Fibroblast of pulmonary artery (primary cell): ENCODE results near the gene MXD3.
"Not testable (repeated sequence)": the region's sequence is repeated elsewhere in the genome, so short reads cannot be mapped to it uniquely, and the experiment has no call there.

Experiments used
- DNase-seq: peaks from one replicate; pipeline ENCODE4 v3.0.0-alpha.2; 2010; ENCODE audit warnings: low read depth
- H3K4me3 ChIP-seq: replicated peaks from 2 replicates; pipeline ENCODE4 v1.5.1; 2011; ENCODE audit warnings: low read depth, mild to moderate bottlenecking, control low read depth, low read length, moderate library complexity
- TF ChIP-seq, protein P1 (sequence below): IDR thresholded peaks from 2 replicates; pipeline ENCODE4 v1.5.1; 2011; ENCODE audit warnings: mild to moderate bottlenecking, control low read depth, low read length, inconsistent platforms; ENCODE audit errors: missing control alignments

Gene MXD3

GRCh38 chr5:177265395-177265794 is 46.3 kb downstream of the MXD3 start:
- TF ChIP-seq, protein P1, sequence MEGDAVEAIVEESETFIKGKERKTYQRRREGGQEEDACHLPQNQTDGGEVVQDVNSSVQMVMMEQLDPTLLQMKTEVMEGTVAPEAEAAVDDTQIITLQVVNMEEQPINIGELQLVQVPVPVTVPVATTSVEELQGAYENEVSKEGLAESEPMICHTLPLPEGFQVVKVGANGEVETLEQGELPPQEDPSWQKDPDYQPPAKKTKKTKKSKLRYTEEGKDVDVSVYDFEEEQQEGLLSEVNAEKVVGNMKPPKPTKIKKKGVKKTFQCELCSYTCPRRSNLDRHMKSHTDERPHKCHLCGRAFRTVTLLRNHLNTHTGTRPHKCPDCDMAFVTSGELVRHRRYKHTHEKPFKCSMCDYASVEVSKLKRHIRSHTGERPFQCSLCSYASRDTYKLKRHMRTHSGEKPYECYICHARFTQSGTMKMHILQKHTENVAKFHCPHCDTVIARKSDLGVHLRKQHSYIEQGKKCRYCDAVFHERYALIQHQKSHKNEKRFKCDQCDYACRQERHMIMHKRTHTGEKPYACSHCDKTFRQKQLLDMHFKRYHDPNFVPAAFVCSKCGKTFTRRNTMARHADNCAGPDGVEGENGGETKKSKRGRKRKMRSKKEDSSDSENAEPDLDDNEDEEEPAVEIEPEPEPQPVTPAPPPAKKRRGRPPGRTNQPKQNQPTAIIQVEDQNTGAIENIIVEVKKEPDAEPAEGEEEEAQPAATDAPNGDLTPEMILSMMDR, result no peak
- DNase-seq, result no peak
- no peak overlapping the region for H3K4me3 ChIP-seq

DNA sequence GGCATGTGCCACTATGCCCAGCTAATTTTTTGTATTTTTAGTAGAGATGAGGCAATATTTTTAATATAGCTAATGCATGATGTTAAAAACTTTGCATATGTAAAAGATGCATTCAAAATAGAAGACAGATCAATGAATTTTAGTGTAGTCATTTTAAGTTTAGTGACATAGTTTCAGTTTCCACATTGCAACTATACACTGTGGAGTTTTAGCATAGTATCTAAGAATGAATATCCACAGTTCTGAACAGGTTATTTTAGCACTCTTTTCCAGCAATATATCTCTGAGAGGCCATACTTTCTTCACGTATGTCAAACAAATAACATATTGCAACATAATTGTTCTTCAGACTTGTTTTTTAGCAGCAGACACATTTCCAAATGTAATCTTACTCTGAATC is 47.5 kb downstream of the MXD3 start:
- TF ChIP-seq, protein P1, result no peak
- DNase-seq, result no peak
- no peak overlapping the region for H3K4me3 ChIP-seq

- no peak for DNase-seq
- H3K4me3 ChIP-seq, result no peak overlapping the region
- TF ChIP-seq, protein P1, result no peak
These were observed 50.2 kb downstream of the MXD3 start for GRCh38 chr5:177261510-177261909.

DNA sequence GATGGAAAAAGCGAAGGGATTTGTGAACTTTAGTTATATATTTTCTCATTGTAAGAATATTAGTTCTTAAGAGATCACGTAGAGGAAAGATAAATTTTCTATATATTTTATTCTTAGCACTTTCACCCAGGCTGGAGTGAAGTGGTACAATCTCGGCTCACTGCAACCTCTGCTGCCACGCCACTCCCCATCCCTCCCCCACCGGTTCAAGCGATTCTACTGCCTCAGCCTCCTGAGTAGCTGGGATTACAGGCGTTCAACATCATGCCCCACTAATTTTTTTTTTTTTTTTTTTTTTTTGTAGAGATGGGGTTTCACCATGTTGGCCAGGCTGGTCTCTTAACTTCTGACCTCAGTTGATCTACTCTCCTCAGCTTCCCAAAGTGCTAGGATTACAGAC is 50.7 kb downstream of the MXD3 start:
- DNase-seq, result no peak
- H3K4me3 ChIP-seq, result no peak overlapping the region
- TF ChIP-seq, protein P1, result no peak

DNA sequence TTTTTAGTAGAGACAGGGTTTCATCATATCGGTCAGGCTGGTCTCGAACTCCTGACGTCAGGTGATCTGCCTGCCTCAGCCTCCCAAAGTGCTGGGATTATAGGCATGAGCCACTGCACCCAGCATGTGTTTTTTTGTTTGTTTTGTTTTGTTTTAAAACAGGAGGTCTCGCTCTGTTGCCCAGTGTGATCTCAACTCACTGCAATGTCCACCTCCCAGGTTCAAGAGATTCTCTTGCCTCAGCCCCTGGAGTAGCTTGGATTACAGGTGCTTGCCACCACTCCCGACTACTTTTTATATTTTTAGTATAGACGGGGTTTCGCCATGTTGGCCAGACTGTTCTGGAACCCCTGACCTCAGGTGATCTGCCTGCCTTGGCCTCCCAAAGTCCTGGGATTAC is 53.0 kb downstream of the MXD3 start:
- H3K4me3 ChIP-seq, DNase-seq: not testable (repeated sequence)
